Activated CD4-positive, alpha-beta T cell treated with anti-CD3 and anti-CD28 coated beads, Interleukin-2, Interleukin-6, amounts not matched to agents 100 ng/mL and 50 ng/mL, durations not matched to agents 16 hours and 8 hours (primary cell): ENCODE measurements around the gene ALDH6A1.
"Not testable (repeated sequence)": the region's sequence is repeated elsewhere in the genome, so short reads cannot be mapped to it uniquely, and the experiment has no call there.

ENCODE experiments used
- DNase-seq: peaks from one replicate; pipeline ENCODE4 v3.0.0-alpha.2; 2020

The ALDH6A1 gene

DNA sequence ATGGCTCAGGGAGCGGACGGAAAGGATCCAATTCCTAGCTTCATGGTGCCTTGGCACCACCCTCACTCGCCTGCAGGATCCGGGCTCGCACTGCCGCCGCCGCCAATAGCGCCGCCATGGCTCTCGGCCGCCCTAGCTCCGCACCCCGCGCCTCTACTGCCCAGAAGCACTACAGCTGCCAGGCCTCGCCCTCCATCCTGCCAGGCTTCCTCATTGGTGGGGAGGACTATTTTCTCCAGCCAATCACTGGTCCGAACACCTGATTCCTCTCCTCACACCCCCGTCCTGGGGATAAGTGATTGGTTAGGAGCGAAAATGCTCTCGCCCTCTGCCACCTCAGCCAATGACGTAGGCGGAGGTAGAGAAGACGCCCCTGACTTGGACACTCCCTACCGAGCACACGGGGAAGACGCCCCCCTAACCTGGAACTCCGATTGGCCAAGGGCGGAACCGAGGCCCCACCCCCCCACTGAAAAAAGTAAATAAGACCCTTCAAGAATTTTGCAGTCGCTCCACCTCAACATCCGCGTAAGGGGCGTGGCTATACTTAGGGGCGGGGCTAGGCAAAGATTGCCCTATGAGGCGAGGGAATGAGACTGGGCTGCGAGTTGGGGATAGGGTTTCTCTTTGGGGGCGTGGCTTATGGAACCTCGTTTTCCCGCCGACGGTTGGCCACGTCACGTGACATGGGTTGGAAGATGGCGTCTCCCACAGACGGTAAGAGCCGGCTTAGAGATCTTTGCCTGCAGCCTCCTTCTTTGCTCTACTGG lies at the start of gene ALDH6A1, which contains the start of gene LIN52:
ALDH6A1 (minus strand) TSS at position 177 of the 770 bp plus-strand sequence; CDS start at position 118, 59 bp downstream.
LIN52 (plus strand) TSS at position 680 of the 770 bp plus-strand sequence; CDS start at position 699, 19 bp downstream.
- peak; percentile 99 for DNase-seq

DNA sequence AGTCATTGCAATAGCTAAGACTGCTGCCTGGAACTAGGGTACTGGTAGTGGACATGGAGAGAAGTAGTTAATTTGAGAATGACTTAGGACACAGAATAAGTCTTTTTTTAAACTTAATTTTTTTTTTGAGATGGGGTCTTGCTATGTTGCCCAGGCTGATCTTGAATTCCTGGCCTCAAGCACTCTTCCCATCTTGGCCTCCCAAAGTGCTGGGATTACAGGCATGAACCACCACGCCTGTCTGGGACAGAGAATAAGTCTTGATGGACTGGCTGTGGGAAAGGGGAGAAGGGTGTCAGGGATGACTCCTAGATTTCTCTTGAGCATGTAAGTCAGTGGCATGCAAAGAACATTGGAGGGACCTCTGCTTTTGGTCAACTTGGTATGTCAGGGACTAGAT lies 43.4 kb upstream of the ALDH6A1 start:
- DNase-seq, result no peak

- DNase-seq, result no peak
These were observed 42.2 kb upstream of the ALDH6A1 start for GRCh38 chr14:74126315-74127013.

GRCh38 chr14:74125487-74125886 lies 41.2 kb upstream of the ALDH6A1 start:
- not testable (repeated sequence) for DNase-seq

- DNase-seq, result peak; percentile 51
These were observed 27.4 kb upstream of the ALDH6A1 start for GRCh38 chr14:74111395-74112216.

- DNase-seq, result no peak
These were observed 25.1 kb upstream of the ALDH6A1 start for GRCh38 chr14:74109369-74109768.

DNA sequence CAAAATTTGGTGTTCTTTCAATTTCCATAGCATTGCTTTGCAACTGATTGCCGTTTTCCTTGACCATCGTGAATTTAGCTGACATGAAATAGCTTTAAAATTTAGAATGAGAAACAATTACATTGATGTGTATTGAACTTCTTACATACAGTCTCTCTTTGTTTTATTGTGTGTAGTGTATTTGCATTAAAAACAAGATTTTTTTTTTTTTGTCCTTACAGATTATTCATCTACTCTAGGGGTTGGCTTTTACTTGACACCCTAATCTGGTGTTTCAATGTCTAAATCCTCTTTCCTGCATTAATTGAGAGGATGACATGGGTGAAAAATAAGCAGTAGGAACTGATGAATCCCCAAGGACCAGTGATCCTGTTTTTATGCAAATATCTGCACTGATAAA lies 21.1 kb upstream of the ALDH6A1 start:
- no peak for DNase-seq

DNA sequence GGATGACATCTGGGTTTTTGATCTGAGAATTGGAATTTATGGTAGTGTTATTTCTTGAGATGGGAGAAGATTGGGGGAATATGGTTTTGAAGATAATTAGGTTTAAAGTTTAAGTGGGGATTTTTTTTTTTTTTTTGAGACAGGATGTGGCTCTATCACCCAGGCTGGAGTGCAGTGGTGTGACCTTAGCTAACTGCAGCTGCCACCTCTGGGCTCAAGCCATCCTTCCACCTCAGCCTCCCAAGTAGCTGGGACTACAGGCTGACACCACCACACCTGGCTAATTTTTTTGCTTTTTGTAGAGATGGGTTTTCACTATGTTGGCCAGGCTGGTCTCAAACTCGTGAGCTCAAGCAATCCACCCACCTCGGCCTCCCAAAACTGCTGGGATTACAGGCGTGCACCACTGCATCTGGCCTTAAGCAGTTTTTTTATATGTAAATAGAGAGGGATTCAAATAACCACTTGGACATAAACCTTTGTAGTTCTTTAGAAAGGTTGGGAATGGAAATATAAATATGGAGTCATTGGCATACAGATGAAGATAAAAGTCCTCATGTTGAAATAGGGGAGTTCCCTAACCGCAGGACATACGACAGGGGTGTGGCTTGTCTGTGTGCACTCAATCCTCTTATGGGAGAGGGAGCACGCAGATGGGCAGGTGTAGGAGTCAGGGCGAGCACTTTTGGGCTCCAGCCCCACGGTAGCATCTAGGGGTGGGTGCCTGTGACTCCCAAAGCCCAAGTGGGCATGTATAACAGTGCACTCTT lies 5.2 kb upstream of the ALDH6A1 start:
- peak; percentile 15 for DNase-seq

DNA sequence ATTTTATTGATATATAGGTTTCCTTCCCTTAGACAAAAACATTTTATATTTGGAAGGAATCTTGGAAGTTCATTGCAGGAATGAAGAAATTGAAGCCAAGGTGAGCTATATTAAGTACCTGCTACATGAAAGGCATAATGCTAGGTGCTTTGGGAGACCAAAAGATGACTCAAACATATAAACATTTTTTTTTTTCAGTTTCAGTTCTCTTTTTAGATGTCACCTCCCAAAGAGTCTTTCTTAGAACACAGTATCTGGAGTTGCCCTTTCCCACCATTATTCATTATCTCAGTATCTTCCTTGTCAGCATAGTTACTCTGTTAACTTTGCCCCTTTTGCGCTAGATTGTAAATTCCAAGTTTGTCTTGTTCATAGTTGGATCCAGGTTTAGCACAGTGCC lies 1.6 kb upstream of the ALDH6A1 start:
- DNase-seq, result peak; percentile 56

GRCh38 chr14:74085047-74085637 lies 889 bp upstream of the ALDH6A1 start:
- DNase-seq, result peak; percentile 71

DNA sequence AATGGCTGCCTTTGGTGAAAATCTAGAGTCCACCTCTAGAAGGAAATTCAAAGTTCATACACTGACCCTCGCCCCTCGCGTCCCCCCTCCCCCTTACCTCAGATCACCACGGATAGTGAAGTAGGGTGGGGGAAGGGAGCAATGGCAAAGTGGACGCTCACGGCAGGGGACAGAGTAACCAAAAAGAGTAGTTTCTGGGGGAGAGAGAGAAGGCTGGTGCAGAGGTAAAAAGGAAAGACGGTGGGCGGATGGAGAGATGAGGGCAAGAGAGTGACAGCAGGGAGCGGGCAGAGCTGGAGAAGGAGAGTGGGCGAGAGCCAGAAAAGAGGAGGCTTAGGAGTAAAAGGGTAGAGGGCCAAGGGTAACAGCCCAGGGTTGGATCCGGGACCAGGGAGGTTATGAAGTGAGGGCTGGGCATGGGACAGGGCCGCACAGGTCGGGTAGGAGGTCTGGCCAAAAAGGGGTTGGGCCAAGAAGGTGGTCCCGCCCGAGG lies 423 bp downstream of the ALDH6A1 start:
- no peak for DNase-seq

GRCh38 chr14:74083161-74083560 lies 1.1 kb downstream of the ALDH6A1 start:
- DNase-seq, result no peak

- no peak for DNase-seq
These were observed 2.8 kb downstream of the ALDH6A1 start for GRCh38 chr14:74081491-74081890.

- DNase-seq, result no peak
These were observed 3.3 kb downstream of the ALDH6A1 start for GRCh38 chr14:74080820-74081460.

GRCh38 chr14:74077401-74077800 lies 6.9 kb downstream of the ALDH6A1 start:
- DNase-seq, result no peak

DNA sequence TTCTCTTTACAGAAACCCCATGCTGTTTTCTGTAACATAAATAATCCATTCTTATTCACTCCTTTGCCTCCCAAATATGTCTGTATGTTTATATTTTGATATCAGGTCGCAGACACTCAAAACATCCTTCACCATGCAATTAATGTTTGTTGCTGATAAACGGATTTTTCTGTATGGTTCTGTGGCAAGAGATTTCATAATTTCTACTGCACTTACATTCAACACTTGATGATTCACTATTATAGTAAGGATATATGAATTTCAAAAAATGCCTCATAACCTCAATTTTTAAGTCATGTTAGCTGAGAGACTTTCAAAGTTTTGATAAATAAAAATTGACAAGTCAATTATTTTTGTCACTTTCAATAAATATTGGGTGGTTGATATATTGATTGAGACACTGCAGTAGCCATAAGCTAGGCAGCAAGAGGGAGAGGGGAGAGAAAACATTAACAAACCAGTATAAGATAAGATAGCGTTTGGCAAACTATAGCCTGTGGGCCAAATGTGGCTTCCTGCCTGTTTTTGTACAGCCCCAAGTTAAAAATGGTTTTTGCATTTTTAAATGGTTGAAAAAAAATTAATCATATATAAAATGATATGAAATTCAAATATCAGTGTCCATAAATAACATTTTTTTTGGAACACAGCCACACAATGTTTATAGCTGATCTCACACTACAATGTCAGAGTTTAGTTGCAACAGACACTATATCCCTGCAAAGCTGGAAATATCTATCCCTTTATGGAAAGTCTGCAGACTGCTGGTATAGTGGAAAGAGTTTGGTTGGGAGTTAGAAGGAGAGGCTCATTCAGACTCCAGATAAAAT lies 18.3 kb downstream of the ALDH6A1 start:
- DNase-seq, result no peak

DNA sequence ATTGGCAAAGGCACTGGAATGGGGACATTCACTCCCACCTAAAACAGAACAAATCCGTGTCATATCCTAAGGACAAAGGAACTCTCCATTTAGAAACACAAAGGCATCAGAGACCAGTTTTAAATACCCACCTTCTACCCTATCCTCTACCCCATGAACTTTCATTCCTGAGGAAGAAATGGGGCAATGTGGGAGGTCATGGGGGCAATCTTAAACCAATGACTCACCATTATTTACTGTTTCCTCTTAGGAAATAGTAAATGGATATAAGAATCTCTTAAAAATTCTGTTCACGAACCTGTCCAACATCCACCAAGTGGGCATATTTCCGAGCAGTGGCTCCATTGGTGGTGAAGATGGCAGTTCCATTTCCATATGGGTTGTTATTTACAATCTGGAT lies 19.4 kb downstream of the ALDH6A1 start:
- no peak for DNase-seq

GRCh38 chr14:74064426-74064825 lies 19.8 kb downstream of the ALDH6A1 start:
- DNase-seq, result no peak

DNA sequence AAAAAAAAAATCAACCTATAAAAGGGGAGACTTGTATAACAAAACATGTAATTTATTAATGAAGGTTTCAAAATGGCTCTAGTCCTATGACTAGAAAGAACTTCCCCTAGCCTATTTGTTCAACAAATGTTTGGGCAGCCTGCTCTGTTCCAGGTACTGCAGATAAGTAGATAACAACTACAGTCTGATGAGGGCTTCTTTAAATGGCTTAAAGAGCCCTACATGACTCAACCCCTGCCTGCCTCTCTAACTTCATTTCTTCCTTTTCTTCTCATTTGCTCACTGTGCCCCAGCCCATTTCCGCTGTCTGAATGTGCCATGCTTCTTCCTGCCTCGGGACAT lies 21.5 kb downstream of the ALDH6A1 start:
- DNase-seq, result no peak

DNA sequence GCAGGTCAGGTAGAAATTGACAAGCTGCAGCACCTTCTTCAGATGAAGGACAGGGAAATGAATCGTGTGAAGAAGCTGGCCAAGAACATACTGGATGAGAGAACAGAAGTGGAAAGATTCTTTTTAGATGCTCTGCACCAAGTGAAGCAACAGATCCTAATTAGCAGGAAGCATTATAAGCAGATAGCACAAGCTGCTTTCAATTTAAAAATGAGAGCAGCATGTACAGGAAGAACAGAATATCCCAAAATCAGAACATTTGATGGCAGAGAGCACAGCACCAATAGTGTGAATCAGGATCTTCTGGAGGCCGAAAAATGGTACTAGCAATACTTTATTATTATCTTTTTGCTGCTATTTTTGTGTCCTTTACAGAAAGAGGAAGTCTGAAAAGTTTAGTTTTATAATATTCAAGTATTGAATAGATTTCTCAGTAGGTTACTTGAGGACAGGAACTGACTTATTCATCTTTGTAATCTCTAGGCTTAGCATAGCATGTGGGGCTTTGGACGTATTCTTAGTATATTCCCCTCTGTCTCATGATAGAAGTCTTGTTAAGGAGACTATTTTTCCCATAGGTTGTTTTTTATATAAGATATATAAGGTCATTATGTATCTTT lies 34.3 kb downstream of the ALDH6A1 start:
- DNase-seq, result no peak
